Transverse colon (tissue), 4 donors: ENCODE results near the gene LIPN. TPM values are rescaled to one million over a fixed set of nuclear protein-coding genes. Genes with fewer than 3 reads are reported as not detected.

ENCODE experiments used
- DNase-seq: peaks from one replicate; pipeline ENCODE4 v3.0.0-alpha.2; 2019
- H3K27ac ChIP-seq, 4 donors: fragments of 200-600 bp; sonication (generic); 2 replicates each; pipeline ENCODE4 v1.5.1; 2016 to 2018; ENCODE audit warnings: inconsistent platforms in 4 of 4
- H3K27me3 ChIP-seq: fragments of 200-600 bp; sonication (generic); 2 replicates; pipeline ENCODE4 v1.5.1; 2017; ENCODE audit warnings: inconsistent platforms
- H3K36me3 ChIP-seq, 4 donors: fragments of 200-600 bp; sonication (generic); 2 replicates each; pipeline ENCODE4 v1.5.1; 2017 to 2019; ENCODE audit warnings: inconsistent platforms in 4 of 4
- H3K4me1 ChIP-seq, 4 donors: fragments of 200-600 bp; sonication (generic); 2 replicates each; pipeline ENCODE4 v1.5.1; 2017 to 2020; ENCODE audit warnings: inconsistent platforms in 4 of 4
- H3K4me3 ChIP-seq, 4 donors: fragments of 200-600 bp; sonication (generic); 1 replicate in 1 of 4; 2 replicates in 3 of 4; pipeline versions ENCODE4 v1.5.1 to v1.6.1; 2017 to 2019; ENCODE audit warnings: inconsistent platforms in 4 of 4
- H3K9me3 ChIP-seq, 2 donors: fragments of 200-600 bp; sonication (generic); 2 replicates each; pipeline ENCODE4 v1.5.1; 2017 to 2019; ENCODE audit warnings: inconsistent platforms in 2 of 2
- EP300 ChIP-seq: sonication (generic); formaldehyde crosslinking; IDR thresholded peaks from one replicate; pipeline ENCODE4 v1.6.1; 2017; ENCODE audit warnings: antibody characterized with exemption, low read depth
- POLR2A ChIP-seq: fragments of 450-650 bp; IDR thresholded peaks from one replicate; pipeline ENCODE4 v1.6.1; 2016; ENCODE audit warnings: antibody characterized with exemption, mild to moderate bottlenecking, moderate library complexity
- POLR2AphosphoS5 ChIP-seq, 3 donors: sonication (generic); formaldehyde crosslinking; IDR thresholded peaks; one replicate each; pipeline ENCODE4 v1.6.1; 2016; ENCODE audit warnings: antibody characterized with exemption in 3 of 3
- WGBS, 2 donors: methylation state at CpG; one replicate each; pipeline ENCODE4 v1.1.5; 2018; ENCODE audit warnings: low coverage in 1 of 2; 5-methylcytosine and 5-hydroxymethylcytosine counted together
- in situ Hi-C, 4 donors: fragments of 200-750 bp; cut with MboI; loops; one replicate each; pipeline versions ENCODE4 v1.15.0 to v1.15.1; 2017; ENCODE audit warnings: low sequenced_read_pairs in 3 of 4, low pct_ligation_motif_present in 1 of 4, low pct_unique_long_range_greater_than_20kb in 1 of 4
- intact Hi-C: fragments of 100-400 bp; cut with DNase I; formaldehyde crosslinking; loops from one replicate; pipeline ENCODE4 v1.15.1; 2023; ENCODE audit warnings: low total_unique reads
- total RNA-seq, 4 donors: library from RNA; depleted of rRNA; stranded (reverse); fragments of >200 nt; gene quantifications; one replicate each; pipeline ENCODE4 v1.1.0, GENCODE V29; 2016
- TF ChIP-seq, protein P1 (sequence below), 5 experiments: fragments of 200-600 bp in 3 of 5; fragments of 450-650 bp in 2 of 5; sonication (generic) in 3 of 5; IDR thresholded peaks; 1 replicate in 2 of 5; 2 replicates in 3 of 5; pipeline ENCODE4 v1.5.1; 2016 to 2017; ENCODE audit warnings: antibody characterized with exemption in 5 of 5, inconsistent platforms in 3 of 5, mild to moderate bottlenecking in 2 of 5, moderate library complexity in 1 of 5

LIPN gene, protein sequence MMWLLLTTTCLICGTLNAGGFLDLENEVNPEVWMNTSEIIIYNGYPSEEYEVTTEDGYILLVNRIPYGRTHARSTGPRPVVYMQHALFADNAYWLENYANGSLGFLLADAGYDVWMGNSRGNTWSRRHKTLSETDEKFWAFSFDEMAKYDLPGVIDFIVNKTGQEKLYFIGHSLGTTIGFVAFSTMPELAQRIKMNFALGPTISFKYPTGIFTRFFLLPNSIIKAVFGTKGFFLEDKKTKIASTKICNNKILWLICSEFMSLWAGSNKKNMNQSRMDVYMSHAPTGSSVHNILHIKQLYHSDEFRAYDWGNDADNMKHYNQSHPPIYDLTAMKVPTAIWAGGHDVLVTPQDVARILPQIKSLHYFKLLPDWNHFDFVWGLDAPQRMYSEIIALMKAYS
- total RNA-seq, result under 1 TPM in 1 of 4 donors, not detected in 3; 0.48 TPM

- WGBS, 2 donors, result 86 to 90% methylated on average over 7 of the region's 7 CpGs
- Histone ChIP-seq H3K9me3 (no peaks in the 10 kb centered on the region), H3K27ac (no peak within 1 kb of the TSS), H3K27me3 (no peaks in the 10 kb centered on the region), H3K4me3 (no peak within 1 kb of the TSS), H3K36me3 (no peaks in the 10 kb centered on the region), H3K4me1 (no peaks in the 10 kb centered on the region)
- intact Hi-C loops, result no loop called here
- DNase-seq, result no peak
- in situ Hi-C loops, result no loop called here
- no peak for TF ChIP-seq EP300
Observed at GRCh38 chr10:88759366-88760101, at the start of gene LIPN. Gene LIPN (plus strand): TSS chr10:88760020. CDS start chr10:88761406, 1,386 bp downstream.

GRCh38 chr10:88715517-88715916 lies 44.3 kb upstream of the LIPN start:
- no peaks in the 10 kb centered on the region for H3K36me3 ChIP-seq
- TF ChIP-seq, protein P1, sequence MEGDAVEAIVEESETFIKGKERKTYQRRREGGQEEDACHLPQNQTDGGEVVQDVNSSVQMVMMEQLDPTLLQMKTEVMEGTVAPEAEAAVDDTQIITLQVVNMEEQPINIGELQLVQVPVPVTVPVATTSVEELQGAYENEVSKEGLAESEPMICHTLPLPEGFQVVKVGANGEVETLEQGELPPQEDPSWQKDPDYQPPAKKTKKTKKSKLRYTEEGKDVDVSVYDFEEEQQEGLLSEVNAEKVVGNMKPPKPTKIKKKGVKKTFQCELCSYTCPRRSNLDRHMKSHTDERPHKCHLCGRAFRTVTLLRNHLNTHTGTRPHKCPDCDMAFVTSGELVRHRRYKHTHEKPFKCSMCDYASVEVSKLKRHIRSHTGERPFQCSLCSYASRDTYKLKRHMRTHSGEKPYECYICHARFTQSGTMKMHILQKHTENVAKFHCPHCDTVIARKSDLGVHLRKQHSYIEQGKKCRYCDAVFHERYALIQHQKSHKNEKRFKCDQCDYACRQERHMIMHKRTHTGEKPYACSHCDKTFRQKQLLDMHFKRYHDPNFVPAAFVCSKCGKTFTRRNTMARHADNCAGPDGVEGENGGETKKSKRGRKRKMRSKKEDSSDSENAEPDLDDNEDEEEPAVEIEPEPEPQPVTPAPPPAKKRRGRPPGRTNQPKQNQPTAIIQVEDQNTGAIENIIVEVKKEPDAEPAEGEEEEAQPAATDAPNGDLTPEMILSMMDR (IDR thresholded peaks at IDR 0.05), result no peak
- no peak for TF ChIP-seq EP300
- no peak for TF ChIP-seq POLR2AphosphoS5 (IDR thresholded peaks at IDR 0.05)
- TF ChIP-seq POLR2A, result no peak
- no peak overlapping the region for H3K27ac ChIP-seq
- H3K27me3 ChIP-seq, result no peaks in the 10 kb centered on the region
- no peak for DNase-seq
- 100% methylated on average over 1 of the region's 1 CpG for WGBS, 2 donors
- in situ Hi-C loops (no loop called here), intact Hi-C loops (no loop called here)
- H3K9me3 ChIP-seq, result no peaks in the 10 kb centered on the region
- no peak overlapping the region for H3K4me3 ChIP-seq
- no peaks in the 10 kb centered on the region for H3K4me1 ChIP-seq

- TF ChIP-seq, protein P1 (IDR thresholded peaks at IDR 0.05), result no peak
- TF ChIP-seq POLR2AphosphoS5 (IDR thresholded peaks at IDR 0.05) (no peak), POLR2A (no peak), EP300 (no peak)
- in situ Hi-C loops (no loop called here), intact Hi-C loops (no loop called here)
- Histone ChIP-seq H3K9me3 (no peaks in the 10 kb centered on the region), H3K27me3 (no peaks in the 10 kb centered on the region), H3K4me1 (no peaks in the 10 kb centered on the region), H3K4me3 (no peak overlapping the region), H3K27ac (no peak overlapping the region), H3K36me3 (no peaks in the 10 kb centered on the region)
- 72 to 81% methylated on average over 2 to 4 of the region's 4 CpGs for WGBS, 2 donors
- DNase-seq, result no peak
Observed at GRCh38 chr10:88721392-88721791, 38.4 kb upstream of the LIPN start.

GRCh38 chr10:88725798-88726197 lies 34.0 kb upstream of the LIPN start:
- TF ChIP-seq POLR2A (no peak), EP300 (no peak), POLR2AphosphoS5 (IDR thresholded peaks at IDR 0.05) (no peak)
- TF ChIP-seq, protein P1 (IDR thresholded peaks at IDR 0.05), result no peak
- in situ Hi-C loops, result no loop called here
- WGBS, 2 donors, result 4% methylated on average over 1 of the region's 1 CpG; no CpG with 5 or more reads in 1 of the 2 donors

More at GRCh38 chr10:88725798-88726197, 34.0 kb upstream of the LIPN start:
- no peak for DNase-seq
- no peaks in the 10 kb centered on the region for H3K27me3 ChIP-seq
- no peak overlapping the region for H3K4me3 ChIP-seq
- no peaks in the 10 kb centered on the region for H3K4me1 ChIP-seq
- H3K9me3 ChIP-seq, result no peaks in the 10 kb centered on the region
- intact Hi-C loops, result no loop called here
- no peaks in the 10 kb centered on the region for H3K36me3 ChIP-seq
- H3K27ac ChIP-seq, result no peak overlapping the region
